HG02642 (cell line): Measurements from ENCODE around the gene ADCY2.

ENCODE experiments used
- ATAC-seq: cut with Tn5 transposase; IDR thresholded peaks from one replicate; pipeline ENCODE4 v1.9.1; 2021; ENCODE audit warnings: mild to moderate bottlenecking; ENCODE audit not compliant: unreplicated experiment, poor library complexity

ADCY2 gene

GRCh38 chr5:7642029-7642428 lies 246.1 kb downstream of the ADCY2 start:
- no peak for ATAC-seq

- ATAC-seq: no peak
These were observed 248.8 kb downstream of the ADCY2 start for GRCh38 chr5:7644723-7645122.

GRCh38 chr5:7650755-7651154 lies 254.8 kb downstream of the ADCY2 start:
- no peak for ATAC-seq

- no peak for ATAC-seq
These were observed 257.1 kb downstream of the ADCY2 start for GRCh38 chr5:7653046-7653445.

- ATAC-seq: no peak
These were observed 261.2 kb downstream of the ADCY2 start for GRCh38 chr5:7657153-7657552.

GRCh38 chr5:7659420-7659819 lies 263.5 kb downstream of the ADCY2 start:
- no peak for ATAC-seq

- no peak for ATAC-seq
These were observed 266.4 kb downstream of the ADCY2 start for GRCh38 chr5:7662289-7662688.

GRCh38 chr5:7663808-7664207 lies 267.9 kb downstream of the ADCY2 start:
- no peak for ATAC-seq

GRCh38 chr5:7664208-7664607 lies 268.3 kb downstream of the ADCY2 start:
- ATAC-seq: no peak

- no peak for ATAC-seq
These were observed 271.4 kb downstream of the ADCY2 start for GRCh38 chr5:7667216-7667767.

GRCh38 chr5:7668161-7668560 lies 272.2 kb downstream of the ADCY2 start:
- ATAC-seq: no peak

- no peak for ATAC-seq
These were observed 272.7 kb downstream of the ADCY2 start for GRCh38 chr5:7668627-7669026.

GRCh38 chr5:7671381-7671993 lies 275.5 kb downstream of the ADCY2 start:
- ATAC-seq: no peak

- no peak for ATAC-seq
These were observed 277.7 kb downstream of the ADCY2 start for GRCh38 chr5:7673658-7674057.

- ATAC-seq: no peak
These were observed 280.5 kb downstream of the ADCY2 start for GRCh38 chr5:7676455-7676854.

- ATAC-seq: no peak
These were observed 282.1 kb downstream of the ADCY2 start for GRCh38 chr5:7678030-7678429.

GRCh38 chr5:7679663-7680062 lies 283.7 kb downstream of the ADCY2 start:
- ATAC-seq: no peak

- no peak for ATAC-seq
These were observed 284.3 kb downstream of the ADCY2 start for GRCh38 chr5:7680260-7680659.

GRCh38 chr5:7682379-7682778 lies 286.4 kb downstream of the ADCY2 start:
- ATAC-seq: no peak

GRCh38 chr5:7683753-7684152 lies 287.8 kb downstream of the ADCY2 start:
- no peak for ATAC-seq

- ATAC-seq: no peak
These were observed 288.9 kb downstream of the ADCY2 start for GRCh38 chr5:7684826-7685225.

GRCh38 chr5:7686794-7687193 lies 290.9 kb downstream of the ADCY2 start:
- no peak for ATAC-seq
